ENCODE data around the gene ANAPC13.

GRCh38 chr3:134464064-134464688 is 21.6 kb downstream of the ANAPC13 start:
- TF ChIP-seq, protein P1, sequence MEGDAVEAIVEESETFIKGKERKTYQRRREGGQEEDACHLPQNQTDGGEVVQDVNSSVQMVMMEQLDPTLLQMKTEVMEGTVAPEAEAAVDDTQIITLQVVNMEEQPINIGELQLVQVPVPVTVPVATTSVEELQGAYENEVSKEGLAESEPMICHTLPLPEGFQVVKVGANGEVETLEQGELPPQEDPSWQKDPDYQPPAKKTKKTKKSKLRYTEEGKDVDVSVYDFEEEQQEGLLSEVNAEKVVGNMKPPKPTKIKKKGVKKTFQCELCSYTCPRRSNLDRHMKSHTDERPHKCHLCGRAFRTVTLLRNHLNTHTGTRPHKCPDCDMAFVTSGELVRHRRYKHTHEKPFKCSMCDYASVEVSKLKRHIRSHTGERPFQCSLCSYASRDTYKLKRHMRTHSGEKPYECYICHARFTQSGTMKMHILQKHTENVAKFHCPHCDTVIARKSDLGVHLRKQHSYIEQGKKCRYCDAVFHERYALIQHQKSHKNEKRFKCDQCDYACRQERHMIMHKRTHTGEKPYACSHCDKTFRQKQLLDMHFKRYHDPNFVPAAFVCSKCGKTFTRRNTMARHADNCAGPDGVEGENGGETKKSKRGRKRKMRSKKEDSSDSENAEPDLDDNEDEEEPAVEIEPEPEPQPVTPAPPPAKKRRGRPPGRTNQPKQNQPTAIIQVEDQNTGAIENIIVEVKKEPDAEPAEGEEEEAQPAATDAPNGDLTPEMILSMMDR (IDR thresholded peaks at IDR 0.05): no peak
- peak; percentile 58 to 84 (median 81) for TF ChIP-seq POLR2AphosphoS5 (IDR thresholded peaks at IDR 0.05)

All from breast epithelium (tissue), 3 donors.